Brain pericyte (primary cell): ENCODE results near the gene HSPA2.
"Not testable (repeated sequence)": the region's sequence is repeated elsewhere in the genome, so short reads cannot be mapped to it uniquely, and the experiment has no call there.

Experiments
- DNase-seq: peaks from one replicate; pipeline ENCODE4 v3.0.0-alpha.2; 2012; ENCODE audit warnings: low read depth, low spot score

The HSPA2 gene

DNA sequence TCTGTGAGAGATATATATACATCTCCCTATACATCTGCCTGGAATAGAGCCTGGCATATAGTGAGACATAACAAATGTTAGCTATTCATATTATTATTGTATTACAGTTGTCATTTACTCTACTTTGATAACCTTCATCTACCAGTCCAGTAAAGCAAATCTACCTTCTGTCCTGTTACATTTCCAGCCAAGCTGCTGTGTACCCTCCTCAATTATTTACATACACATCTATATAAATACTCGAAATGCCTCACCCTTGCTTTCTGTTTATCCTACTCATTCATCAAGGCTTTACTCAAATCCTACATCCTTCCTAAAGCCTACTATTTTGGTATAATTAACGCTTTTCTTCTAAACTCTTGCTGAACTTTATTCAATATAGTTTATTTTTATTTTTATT lies 27.3 kb upstream of the HSPA2 start:
- no peak for DNase-seq

GRCh38 chr14:64515053-64515452 lies 25.5 kb upstream of the HSPA2 start:
- no peak for DNase-seq

DNA sequence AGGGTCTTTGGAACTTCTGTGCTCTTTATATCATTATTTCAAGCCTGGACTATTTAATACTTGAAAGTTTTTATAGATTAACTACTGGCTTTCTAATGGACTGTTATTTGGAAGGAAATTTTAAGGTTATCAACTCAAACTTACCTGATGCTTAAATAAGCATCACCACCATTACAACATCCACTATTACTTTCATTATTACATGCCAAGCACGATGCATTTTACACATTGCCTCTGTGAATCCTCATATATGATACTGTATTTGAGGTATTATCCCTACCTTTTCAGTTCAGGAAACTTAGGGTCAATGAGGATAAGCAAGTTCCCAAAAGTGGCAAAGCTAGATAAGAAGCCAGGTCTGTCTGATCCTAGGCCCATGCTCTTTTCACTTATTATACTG lies 23.6 kb upstream of the HSPA2 start:
- no peak for DNase-seq

GRCh38 chr14:64517667-64518066 lies 22.9 kb upstream of the HSPA2 start:
- DNase-seq = not testable (repeated sequence)

DNA sequence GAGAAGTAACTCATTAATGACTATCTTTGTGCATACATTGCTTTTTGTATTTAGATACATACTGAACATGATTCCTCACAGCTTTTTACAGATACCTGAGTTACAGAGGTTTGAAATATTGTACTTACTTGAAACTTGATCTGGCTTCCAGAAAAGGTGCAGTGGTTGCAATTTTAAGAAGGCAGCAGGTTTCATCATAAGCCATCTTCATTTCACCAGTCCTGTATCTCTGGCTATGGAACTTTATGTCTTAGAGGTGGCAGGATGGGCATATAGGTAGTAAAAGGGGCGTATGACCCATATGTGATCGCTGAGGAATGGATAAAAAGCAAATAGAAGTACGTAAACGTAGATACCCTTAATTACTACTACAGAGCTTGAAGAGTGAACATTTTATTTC lies 22.3 kb upstream of the HSPA2 start:
- no peak for DNase-seq

DNA sequence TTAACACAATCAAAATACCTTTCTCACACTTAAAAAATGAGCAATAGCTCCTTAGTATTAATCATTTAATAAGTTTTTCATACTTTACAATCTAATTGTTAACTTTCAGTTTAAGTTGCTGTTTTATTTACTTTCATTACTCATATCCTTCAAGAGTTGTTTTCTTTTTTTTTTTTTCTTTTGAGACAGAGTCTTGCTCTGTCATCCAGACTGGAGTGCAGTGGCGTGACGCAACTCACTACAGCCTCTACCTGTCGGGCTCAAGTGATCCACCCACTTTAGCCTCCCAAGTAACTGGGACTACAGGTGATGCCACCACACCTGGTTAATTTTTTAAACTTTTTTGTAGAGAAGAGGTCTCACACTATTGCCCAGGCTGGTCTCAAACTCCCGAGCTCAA lies 19.8 kb upstream of the HSPA2 start:
- DNase-seq = no peak

GRCh38 chr14:64522591-64523355 lies 17.8 kb upstream of the HSPA2 start:
- no peak for DNase-seq

DNA sequence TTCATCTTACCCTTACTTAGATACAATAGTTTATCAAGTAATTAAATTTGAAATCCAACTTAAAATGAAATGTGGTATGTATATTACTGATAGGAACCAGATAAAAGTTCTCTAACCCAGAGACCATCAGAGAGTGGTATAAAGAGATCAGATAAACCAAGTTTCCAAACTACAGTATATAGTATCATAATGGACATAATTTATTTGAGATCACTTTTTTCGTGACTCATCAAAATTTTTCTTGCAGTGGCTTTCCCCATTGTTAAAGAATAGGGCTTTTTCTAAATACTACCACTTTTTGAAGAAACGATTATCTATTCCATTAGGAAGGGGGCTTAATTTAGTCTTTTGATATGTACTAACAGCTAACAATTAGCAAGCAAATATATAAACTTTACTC lies 15.2 kb upstream of the HSPA2 start:
- DNase-seq = no peak

GRCh38 chr14:64531567-64531966 lies 9.0 kb upstream of the HSPA2 start:
- DNase-seq = no peak

- no peak for DNase-seq
Observed at GRCh38 chr14:64536488-64537245, 3.9 kb upstream of the HSPA2 start.

- DNase-seq = no peak
Observed at GRCh38 chr14:64541261-64541971, 875 bp downstream of the HSPA2 start.

DNA sequence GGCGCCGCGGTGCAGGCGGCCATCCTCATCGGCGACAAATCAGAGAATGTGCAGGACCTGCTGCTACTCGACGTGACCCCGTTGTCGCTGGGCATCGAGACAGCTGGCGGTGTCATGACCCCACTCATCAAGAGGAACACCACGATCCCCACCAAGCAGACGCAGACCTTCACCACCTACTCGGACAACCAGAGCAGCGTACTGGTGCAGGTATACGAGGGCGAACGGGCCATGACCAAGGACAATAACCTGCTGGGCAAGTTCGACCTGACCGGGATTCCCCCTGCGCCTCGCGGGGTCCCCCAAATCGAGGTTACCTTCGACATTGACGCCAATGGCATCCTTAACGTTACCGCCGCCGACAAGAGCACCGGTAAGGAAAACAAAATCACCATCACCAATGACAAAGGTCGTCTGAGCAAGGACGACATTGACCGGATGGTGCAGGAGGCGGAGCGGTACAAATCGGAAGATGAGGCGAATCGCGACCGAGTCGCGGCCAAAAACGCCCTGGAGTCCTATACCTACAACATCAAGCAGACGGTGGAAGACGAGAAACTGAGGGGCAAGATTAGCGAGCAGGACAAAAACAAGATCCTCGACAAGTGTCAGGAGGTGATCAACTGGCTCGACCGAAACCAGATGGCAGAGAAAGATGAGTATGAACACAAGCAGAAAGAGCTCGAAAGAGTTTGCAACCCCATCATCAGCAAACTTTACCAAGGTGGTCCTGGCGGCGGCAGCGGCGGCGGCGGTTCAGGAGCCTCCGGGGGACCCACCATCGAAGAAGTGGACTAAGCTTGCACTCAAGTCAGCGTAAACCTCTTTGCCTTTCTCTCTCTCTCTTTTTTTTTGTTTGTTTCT lies 1.7 kb downstream of the HSPA2 start:
- no peak for DNase-seq

GRCh38 chr14:64542836-64543201 lies 2.3 kb downstream of the HSPA2 start:
- DNase-seq = no peak

DNA sequence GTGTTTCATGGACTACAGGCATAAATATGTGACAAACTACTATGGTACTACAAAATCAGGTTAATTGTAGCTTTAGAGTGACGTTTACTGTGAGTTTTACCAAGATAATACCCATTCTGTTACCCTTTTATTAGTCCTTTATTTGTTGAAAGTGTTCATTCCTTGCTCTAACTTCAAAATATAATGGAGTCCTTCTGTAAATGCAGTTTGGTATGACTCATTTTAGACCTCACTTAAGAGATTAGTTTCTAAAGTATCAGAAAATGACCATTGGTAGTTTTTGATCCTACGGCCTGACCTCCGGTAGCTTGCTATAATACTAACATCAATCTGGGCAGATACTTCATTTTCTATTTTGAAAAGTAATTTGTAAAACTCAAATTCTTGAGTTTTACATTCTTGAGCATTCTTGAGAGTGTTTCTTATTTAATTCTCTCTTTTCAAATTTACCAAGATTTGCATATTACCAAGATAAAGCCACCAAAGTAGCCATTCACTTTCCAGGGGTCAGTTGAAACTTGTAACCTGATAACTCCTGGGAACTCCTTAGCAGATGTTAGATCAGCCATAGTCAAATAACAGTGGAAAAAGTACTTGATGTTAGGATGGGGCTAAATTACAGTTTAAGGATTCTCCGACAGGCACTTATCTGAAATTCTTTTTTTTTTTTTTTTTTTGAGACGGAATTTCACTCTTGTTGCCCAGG lies 4.2 kb downstream of the HSPA2 start:
- no peak for DNase-seq

DNA sequence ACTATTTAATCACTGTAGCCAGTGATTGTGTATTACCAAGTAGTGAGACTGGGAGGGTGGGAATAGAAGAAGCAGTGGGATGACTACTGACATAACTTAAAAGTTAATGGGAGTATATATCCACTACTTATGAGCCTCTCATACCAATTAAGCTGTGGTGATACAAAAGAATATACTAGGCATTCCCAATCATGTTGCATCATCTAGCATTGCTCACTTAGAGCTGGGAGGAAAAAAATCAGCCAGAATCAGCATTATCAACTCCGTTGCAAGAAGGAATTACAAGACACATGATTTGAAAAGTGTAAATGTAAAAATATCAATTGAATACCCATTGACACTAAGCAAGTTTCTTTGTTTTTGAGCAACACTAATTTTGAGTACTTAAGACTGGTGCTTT lies 8.5 kb downstream of the HSPA2 start:
- DNase-seq = no peak

DNA sequence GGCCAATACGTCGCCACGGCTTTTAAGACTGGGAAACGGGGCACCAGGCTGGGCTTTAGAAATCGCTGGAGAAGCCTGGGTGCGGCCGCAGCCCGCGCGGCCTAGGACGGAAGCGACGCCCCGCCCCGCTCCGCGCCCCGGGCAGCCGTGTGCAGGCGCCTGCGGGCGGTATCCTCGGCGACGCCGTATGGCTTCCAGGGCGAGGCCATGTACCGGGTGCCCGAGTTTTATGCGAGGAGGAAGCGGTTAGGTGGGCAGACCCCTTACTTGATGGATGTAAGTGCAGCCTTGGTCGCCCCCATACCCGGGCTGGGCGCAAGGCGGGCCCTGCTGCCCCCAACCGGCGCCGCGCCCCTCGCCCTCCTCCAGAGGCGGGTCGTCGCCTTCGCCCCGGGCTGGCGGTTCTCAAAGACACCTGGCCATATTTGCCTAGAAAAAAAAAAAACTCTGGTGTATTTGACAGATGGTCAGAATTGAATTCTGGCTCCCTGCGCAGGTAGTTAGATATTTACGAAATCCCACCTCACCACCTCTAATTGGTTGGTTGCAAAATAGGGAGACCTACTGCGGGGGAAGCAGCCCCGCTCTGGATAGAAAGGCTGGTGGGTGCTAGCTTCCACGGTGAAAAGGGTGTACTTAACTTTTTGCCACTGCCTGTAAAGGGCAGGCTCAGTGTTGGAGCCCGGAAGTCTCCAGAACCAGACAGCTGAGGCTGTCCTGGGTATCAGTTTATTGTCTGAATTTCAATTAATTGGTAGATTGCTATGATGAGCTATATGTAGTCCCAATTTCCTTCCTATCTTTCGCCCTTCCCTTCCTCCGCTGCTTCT lies 9.5 kb downstream of the HSPA2 start, which contains the start of gene PPP1R36:
PPP1R36 (plus strand) TSS at position 171 of the 830 bp plus-strand sequence; CDS start at position 208, 37 bp downstream.
- no peak for DNase-seq

DNA sequence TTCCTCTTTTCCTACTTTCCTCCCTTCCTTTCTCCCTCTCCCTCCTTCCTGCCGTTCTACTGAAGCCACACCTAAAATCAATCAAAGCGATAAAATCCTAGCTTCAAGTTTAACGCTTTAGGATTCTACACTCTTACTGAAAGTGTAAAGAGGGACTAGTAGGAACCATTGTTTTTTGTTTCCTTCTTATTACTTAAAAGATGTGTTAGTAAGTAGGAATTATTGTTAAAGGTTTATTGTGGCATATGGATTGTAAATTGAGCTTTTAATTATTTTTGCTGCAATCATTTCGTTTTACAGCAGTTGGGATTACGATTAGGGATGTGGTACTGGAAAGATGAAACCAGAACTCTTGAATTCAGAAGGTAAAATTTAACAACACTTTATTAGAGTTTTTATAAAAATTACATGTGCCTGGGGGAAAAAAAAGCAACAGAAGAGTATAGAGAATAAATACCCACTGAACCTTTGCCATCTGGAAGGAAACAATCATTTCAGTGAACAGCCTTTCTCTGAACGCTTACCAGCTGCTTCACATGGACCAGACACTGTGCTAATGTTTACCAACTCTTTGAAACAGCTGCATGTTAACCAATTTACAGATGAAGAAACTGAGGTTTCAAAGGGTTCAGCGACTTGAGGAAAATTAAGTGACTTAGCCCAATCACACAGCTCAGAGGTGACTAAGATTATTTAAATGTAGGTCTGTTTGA lies 10.2 kb downstream of the HSPA2 start:
- no peak for DNase-seq

DNA sequence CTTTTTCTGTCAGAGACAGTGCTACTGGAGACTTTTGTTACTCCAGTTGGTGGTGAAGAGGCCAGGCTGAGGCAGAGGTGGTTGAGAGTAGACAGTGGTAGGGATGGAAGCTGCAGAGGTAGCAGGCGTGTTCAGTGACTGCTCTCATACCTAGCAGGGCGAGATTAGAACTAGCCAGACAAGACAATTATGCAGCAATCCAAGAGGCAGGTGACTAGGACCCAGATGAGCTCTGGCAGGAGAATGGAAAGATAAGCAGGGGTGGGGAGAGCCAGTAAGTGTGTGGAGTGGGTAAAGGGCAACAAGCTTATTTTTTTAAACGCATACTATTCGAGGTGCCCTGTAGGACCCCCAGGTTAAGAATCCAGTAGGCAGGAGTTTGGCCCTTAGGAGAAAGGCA lies 14.0 kb downstream of the HSPA2 start:
- DNase-seq = no peak

DNA sequence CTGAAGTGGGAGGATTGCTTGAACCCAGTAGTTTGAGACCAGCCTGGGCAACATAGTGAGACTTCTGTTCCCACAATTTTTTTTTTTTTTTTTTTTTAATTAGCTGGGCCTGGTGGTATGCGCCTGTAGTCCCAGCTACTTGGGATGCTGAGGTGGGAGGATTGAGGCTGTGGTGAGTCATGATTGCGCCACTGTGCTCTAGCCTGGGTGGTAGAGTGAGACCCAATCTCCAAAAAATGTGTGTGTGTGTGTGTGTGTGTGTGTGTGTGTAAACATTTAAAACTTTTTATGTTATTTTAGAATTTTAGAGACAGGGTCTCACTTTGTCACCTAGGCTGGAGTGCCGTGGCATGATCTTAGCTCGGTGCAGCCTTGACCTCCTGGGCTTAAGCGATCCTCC lies 16.0 kb downstream of the HSPA2 start:
- no peak for DNase-seq
